Testis (tissue), 3 donors: ENCODE data around the gene PITX3. TPM values are rescaled to one million over a fixed set of nuclear protein-coding genes. Genes with fewer than 3 reads are reported as not detected.

Experiments
- DNase-seq: peaks from one replicate; pipeline ENCODE4 v3.0.0-alpha.2; 2019
- H3K27ac ChIP-seq, 2 donors: fragments of 200-600 bp; sonication (generic); one replicate each; pipeline ENCODE4 v1.5.1; 2019
- H3K27me3 ChIP-seq: fragments of 200-600 bp; sonication (generic); one replicate; pipeline ENCODE4 v1.5.1; 2019
- H3K36me3 ChIP-seq: fragments of 200-600 bp; sonication (generic); one replicate; pipeline ENCODE4 v1.5.1; 2017; ENCODE audit warnings: low read depth; ENCODE audit errors: missing control alignments
- H3K4me1 ChIP-seq: fragments of 200-600 bp; sonication (generic); one replicate; pipeline ENCODE4 v1.5.1; 2019
- H3K4me3 ChIP-seq, 2 donors: fragments of 200-600 bp; sonication (generic); one replicate each; pipeline ENCODE4 v1.5.1; 2017 to 2019
- H3K9me3 ChIP-seq: fragments of 200-600 bp; sonication (generic); one replicate; pipeline ENCODE4 v1.5.1; 2017
- POLR2A ChIP-seq: fragments of 450-650 bp; IDR thresholded peaks from one replicate; pipeline ENCODE4 v1.6.1; 2017; ENCODE audit warnings: antibody characterized with exemption, mild to moderate bottlenecking, moderate library complexity
- WGBS, 2 donors: methylation state at CpG; one replicate each; pipeline ENCODE4 v1.1.5; 2018; 5-methylcytosine and 5-hydroxymethylcytosine counted together
- intact Hi-C: fragments of 100-400 bp; cut with DNase I; formaldehyde crosslinking; loops from one replicate; pipeline ENCODE4 v1.15.1; 2023; ENCODE audit warnings: low total_unique reads
- polyA plus RNA-seq: library from polyadenylated mRNA; stranded (reverse); fragments of 350-450 nt; fragmentation: Illumina TruSeq; extraction: RNeasy Lipid Tissue Mini Kit (QIAGEN cat#74804); gene quantifications from one replicate; pipeline ENCODE4 v1.2.3, GENCODE V29; 2014; ENCODE audit warnings: low read depth, low replicate concordance; ENCODE audit not compliant: insufficient read depth
- total RNA-seq, 2 donors: library from RNA; depleted of rRNA; stranded (reverse); fragments of >200 nt; gene quantifications; one replicate each; pipeline ENCODE4 v1.2.3, GENCODE V29; 2016
- TF ChIP-seq, protein P1 (sequence below), 3 experiments: fragments of 450-650 bp in 2 of 3; fragments of 200-600 bp in 1 of 3; sonication (generic) in 1 of 3; IDR thresholded peaks; one replicate each; pipeline ENCODE4 v1.5.1; 2016 to 2019; ENCODE audit warnings: antibody characterized with exemption in 3 of 3, mild to moderate bottlenecking in 2 of 3, moderate library complexity in 1 of 3

PITX3 gene
- total and polyA plus RNA-seq, 3 donors from 2014 or later: 0.55 to 0.74 (median 0.69) TPM

DNA sequence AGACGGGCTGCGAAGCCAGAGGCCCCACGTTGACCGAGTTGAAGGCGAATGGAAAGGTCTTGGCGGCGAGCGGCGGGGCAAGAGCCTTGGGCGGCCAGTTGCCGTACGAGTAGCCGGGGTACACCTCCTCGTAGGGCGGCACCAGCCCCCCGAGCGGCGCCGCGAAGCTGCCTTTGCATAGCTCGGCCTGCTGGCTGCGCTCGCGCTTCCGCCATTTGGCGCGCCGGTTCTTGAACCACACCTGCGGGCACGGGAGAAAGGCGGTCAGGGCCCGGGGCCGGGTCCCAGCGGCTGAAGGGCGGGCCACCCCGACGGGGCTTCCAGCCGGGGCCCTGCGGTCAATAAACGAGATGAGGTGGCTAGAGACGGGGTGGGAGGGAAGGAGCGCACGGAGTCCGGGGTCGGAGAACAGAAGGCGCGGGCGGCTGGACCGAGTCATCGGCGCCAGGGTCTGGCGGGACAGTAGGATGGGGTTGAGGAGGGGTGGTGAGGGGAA, 10.4 kb downstream of the PITX3 start:
- H3K4me1 ChIP-seq: peaks cover 20% of the 10 kb centered on the region
- intact Hi-C loops: loop anchor here (5.0 kb wide), 1 partner anchor 121 kb away; no protein-coding TSS in a partner anchor

DNA sequence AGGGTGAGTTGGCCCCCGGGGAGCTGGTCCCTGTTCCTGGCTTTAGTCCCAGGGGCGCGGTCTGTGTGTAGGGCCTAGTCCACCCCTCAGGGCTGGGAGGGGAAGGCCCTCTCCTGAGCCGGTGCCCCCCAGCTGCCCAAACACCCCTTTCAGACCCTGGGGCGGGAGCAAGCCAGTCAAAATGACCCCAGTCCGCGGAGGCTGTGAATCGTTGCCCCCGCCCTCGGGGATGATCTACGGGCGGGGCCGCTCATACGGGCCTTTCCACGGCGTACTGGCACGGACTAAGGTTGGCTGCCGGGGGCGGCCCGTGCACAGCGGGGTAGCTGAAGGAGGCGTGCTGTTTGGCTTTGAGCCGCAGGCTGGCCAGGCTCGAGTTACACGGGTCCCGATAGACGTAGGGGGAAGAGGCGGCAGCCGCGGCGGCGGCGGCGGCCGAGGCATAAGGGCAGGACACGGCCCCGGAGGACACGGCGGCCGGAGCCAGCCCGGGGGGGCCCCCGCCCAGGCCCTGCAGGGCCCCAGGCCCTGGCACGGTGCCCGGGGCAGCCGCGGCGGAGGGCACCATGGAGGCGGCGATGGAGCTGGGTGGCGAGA, 10.9 kb downstream of the PITX3 start:
- no peaks in the 10 kb centered on the region for H3K36me3 ChIP-seq
- peaks cover 20% of the 10 kb centered on the region for H3K4me1 ChIP-seq
- H3K9me3 ChIP-seq: no peaks in the 10 kb centered on the region
- TF ChIP-seq POLR2A: no peak
- TF ChIP-seq, protein P1, sequence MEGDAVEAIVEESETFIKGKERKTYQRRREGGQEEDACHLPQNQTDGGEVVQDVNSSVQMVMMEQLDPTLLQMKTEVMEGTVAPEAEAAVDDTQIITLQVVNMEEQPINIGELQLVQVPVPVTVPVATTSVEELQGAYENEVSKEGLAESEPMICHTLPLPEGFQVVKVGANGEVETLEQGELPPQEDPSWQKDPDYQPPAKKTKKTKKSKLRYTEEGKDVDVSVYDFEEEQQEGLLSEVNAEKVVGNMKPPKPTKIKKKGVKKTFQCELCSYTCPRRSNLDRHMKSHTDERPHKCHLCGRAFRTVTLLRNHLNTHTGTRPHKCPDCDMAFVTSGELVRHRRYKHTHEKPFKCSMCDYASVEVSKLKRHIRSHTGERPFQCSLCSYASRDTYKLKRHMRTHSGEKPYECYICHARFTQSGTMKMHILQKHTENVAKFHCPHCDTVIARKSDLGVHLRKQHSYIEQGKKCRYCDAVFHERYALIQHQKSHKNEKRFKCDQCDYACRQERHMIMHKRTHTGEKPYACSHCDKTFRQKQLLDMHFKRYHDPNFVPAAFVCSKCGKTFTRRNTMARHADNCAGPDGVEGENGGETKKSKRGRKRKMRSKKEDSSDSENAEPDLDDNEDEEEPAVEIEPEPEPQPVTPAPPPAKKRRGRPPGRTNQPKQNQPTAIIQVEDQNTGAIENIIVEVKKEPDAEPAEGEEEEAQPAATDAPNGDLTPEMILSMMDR (IDR thresholded peaks at IDR 0.05): no peak
- intact Hi-C loops: loop anchor here (5.0 kb wide), 1 partner anchor 122 kb away; no protein-coding TSS in a partner anchor
- WGBS, 2 donors: 0 to 13% methylated on average over 3 to 48 of the region's 50 CpGs
- no peak overlapping the region for H3K27ac ChIP-seq
- DNase-seq: peak; percentile 43
- H3K4me3 ChIP-seq: peak overlapping the region; percentile 42 to 56
- no peaks in the 10 kb centered on the region for H3K27me3 ChIP-seq

More for the DNA sequence above, 10.4 kb downstream of the PITX3 start:
- WGBS, 2 donors: 2 to 3% methylated on average over 17 to 52 of the region's 52 CpGs
- Histone ChIP-seq H3K27me3 (no peaks in the 10 kb centered on the region), H3K9me3 (no peaks in the 10 kb centered on the region), H3K4me3 (peak overlapping the region; percentile 42 to 56), H3K27ac (no peak overlapping the region), H3K36me3 (no peaks in the 10 kb centered on the region)
- no peak for TF ChIP-seq POLR2A
- TF ChIP-seq, protein P1 (IDR thresholded peaks at IDR 0.05): peak in 1 of 3 experiments; percentile 15
- DNase-seq: peak; percentile 39

DNA sequence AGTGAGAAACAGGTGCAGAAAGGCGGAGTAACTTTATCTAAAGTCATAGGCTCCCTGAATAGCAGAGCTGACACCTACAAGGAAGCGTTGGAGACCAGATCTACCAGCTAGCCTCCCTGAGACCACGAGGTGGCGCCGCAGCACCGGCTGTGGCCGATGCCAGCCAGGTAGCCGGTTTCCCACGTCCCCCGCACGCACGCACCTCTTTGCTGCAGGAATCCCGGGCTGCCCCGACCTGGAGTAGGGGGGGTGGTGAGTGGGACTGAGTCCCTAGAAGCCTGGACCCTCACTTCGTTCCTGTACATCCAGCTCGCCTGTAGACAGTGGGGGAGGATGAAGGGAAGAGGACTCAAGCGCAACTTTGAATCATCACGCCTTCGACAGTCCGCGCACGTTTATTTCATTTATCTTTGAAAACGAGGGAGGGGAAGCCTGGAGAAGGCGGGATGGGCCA, 11.5 kb downstream of the PITX3 start:
- Histone ChIP-seq H3K4me3 (peak overlapping the region; percentile 42 to 56), H3K9me3 (no peaks in the 10 kb centered on the region), H3K36me3 (no peaks in the 10 kb centered on the region), H3K4me1 (peaks cover 20% of the 10 kb centered on the region), H3K27me3 (no peaks in the 10 kb centered on the region), H3K27ac (no peak overlapping the region)
- DNase-seq: peak; percentile 89
- intact Hi-C loops: loop anchor here (5.0 kb wide), 1 partner anchor 122 kb away; no protein-coding TSS in a partner anchor
- WGBS, 2 donors: 0 to 1% methylated on average over 12 to 24 of the region's 24 CpGs
- TF ChIP-seq POLR2A: no peak
- TF ChIP-seq, protein P1 (IDR thresholded peaks at IDR 0.05): peak; percentile 81 to 90 (median 90)

DNA sequence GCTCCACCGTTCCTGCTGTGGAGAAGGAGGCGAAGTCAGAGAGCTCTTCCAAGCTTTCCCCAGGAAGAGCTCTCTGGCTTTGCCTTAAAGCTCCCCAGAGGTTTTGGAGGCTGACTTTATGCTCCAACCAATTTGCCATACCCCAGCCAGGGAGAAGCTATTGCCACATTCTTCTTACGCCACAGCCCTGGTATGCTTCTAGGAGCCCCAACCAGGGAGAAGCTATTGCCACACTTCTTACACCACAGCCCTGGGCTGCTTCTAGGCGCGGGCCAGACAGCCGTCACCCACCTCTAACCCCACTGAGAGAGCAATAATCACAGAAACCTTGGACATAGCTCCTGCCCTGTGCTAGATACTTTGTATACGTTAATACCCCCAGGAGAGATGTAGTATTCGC, 14.3 kb downstream of the PITX3 start:
- intact Hi-C loops: no loop called here
- 60% methylated on average over 8 of the region's 8 CpGs for WGBS, 2 donors
- Histone ChIP-seq H3K36me3 (no peaks in the 10 kb centered on the region), H3K4me1 (peaks cover 20% of the 10 kb centered on the region), H3K27me3 (no peaks in the 10 kb centered on the region), H3K4me3 (no peak overlapping the region), H3K27ac (no peak overlapping the region), H3K9me3 (no peaks in the 10 kb centered on the region)
- no peak for DNase-seq
- TF ChIP-seq, protein P1 (IDR thresholded peaks at IDR 0.05): no peak
- TF ChIP-seq POLR2A: no peak
